ENCODE data around the gene PRKAR1B.

The PRKAR1B gene

GRCh38 chr7:734214-734613, 7.1 kb upstream of the PRKAR1B start:
- no peak overlapping the region for H3K27ac ChIP-seq
- H3K4me3 ChIP-seq: no peak overlapping the region
- no peak for DNase-seq (ENCODE audit: low spot score)
- no peak for TF ChIP-seq CTCF (IDR thresholded peaks at IDR 0.05)

GRCh38 chr7:732556-732955, 5.5 kb upstream of the PRKAR1B start:
- DNase-seq (ENCODE audit: low spot score): no peak
- no peak for TF ChIP-seq CTCF (IDR thresholded peaks at IDR 0.05)
- H3K27ac ChIP-seq: no peak overlapping the region
- no peak overlapping the region for H3K4me3 ChIP-seq

- TF ChIP-seq CTCF (IDR thresholded peaks at IDR 0.05): no peak
- no peak overlapping the region for H3K4me3 ChIP-seq
- H3K27ac ChIP-seq: peak overlapping the region in 1 of 2 donors; percentile 0
- DNase-seq (ENCODE audit: low spot score): no peak
These were observed 5.0 kb upstream of the PRKAR1B start for GRCh38 chr7:732094-732541.

- TF ChIP-seq CTCF (IDR thresholded peaks at IDR 0.05): no peak
- DNase-seq (ENCODE audit: low spot score): no peak
- peak overlapping the region in 1 of 2 donors; percentile 25 for H3K27ac ChIP-seq
- H3K4me3 ChIP-seq: no peak overlapping the region
These were observed 4.5 kb upstream of the PRKAR1B start for GRCh38 chr7:731440-732085.

- no peak overlapping the region for H3K4me3 ChIP-seq
- H3K27ac ChIP-seq: peak overlapping the region in 1 of 2 donors; percentile 25
- no peak for DNase-seq (ENCODE audit: low spot score)
- TF ChIP-seq CTCF (IDR thresholded peaks at IDR 0.05): no peak
These were observed 3.7 kb upstream of the PRKAR1B start for GRCh38 chr7:730501-731439.

GRCh38 chr7:729140-730000, 2.3 kb upstream of the PRKAR1B start:
- Histone ChIP-seq H3K27ac (no peak overlapping the region), H3K4me3 (no peak overlapping the region)
- DNase-seq (ENCODE audit: low spot score): no peak
- no peak for TF ChIP-seq CTCF (IDR thresholded peaks at IDR 0.05)
